ENCODE data around the gene ACP4. TPM values are rescaled to one million over a fixed set of nuclear protein-coding genes. Genes with fewer than 3 reads are reported as not detected.
A peak's percentile ranks its signal among the peaks of the same experiment; 100 is the strongest.

Gene ACP4
- polyA plus RNA-seq, 1 donor (not counting 4 experiments of a cell fraction or from before 2014, with no cell fraction given): not detected

- no peak for TF ChIP-seq CTCF (optimal IDR thresholded peaks at IDR 0.05 in 1 of 3, IDR thresholded peaks at IDR 0.05 in 1 of 3, conservative IDR thresholded peaks at IDR 0.05 in 1 of 3; ENCODE audit: extremely low read depth in 1 of 3, insufficient read depth in 2 of 3, low read length in 3 of 3)
- no peak for TF ChIP-seq EZH2 (IDR thresholded peaks at IDR 0.05; ENCODE audit: low read length)
- no peak for FAIRE-seq
- dilution Hi-C loops (cut with MboI; ENCODE audit: extremely low pct_ligation_motif_present, low sequenced_read_pairs): no loop called here
- Histone ChIP-seq H3K27ac (ENCODE audit: control insufficient read depth, insufficient read depth, low read length) (no peak overlapping the region), H3K9ac (ENCODE audit: control insufficient read depth, extremely low read depth, insufficient read depth, low read length) (no peak overlapping the region), H3K4me2 (ENCODE audit: control insufficient read depth, extremely low read depth, insufficient read depth, low read depth, low read length) (no peak overlapping the region), H3K4me3 (ENCODE audit: control insufficient read depth in 2 of 3, extremely low read depth in 1 of 3, insufficient read depth in 2 of 3, low read depth in 1 of 3, low read length in 3 of 3) (no peak overlapping the region), H2AFZ (ENCODE audit: control insufficient read depth, low read length) (peak overlapping the region; percentile 10), H3K36me3 (ENCODE audit: control insufficient read depth in 2 of 2, extremely low read depth in 1 of 2, insufficient read depth in 2 of 2, low read length in 2 of 2) (no peaks in the 10 kb centered on the region), H3K4me1 (ENCODE audit: control insufficient read depth, extremely low read depth, insufficient read depth, low read length) (peaks cover 6% of the 10 kb centered on the region), H3K27me3 (ENCODE audit: control insufficient read depth, extremely low read depth, insufficient read depth, low read length) (peaks cover 33% of the 10 kb centered on the region), H4K20me1 (ENCODE audit: control insufficient read depth, extremely low read depth, insufficient read depth, low read length) (no peaks in the 10 kb centered on the region), H3K9me3 (ENCODE audit: control insufficient read depth, low read depth, low read length) (no peaks in the 10 kb centered on the region), H3K9me1 (ENCODE audit: control insufficient read depth, extremely low read depth, insufficient read depth, low read length) (no peaks in the 10 kb centered on the region), H3K79me2 (ENCODE audit: control insufficient read depth, insufficient read depth, low read length) (no peaks in the 10 kb centered on the region)
- no peak for DNase-seq (ENCODE audit: low read depth, low spot score)
Observed at GRCh38 chr19:50821248-50821612, 31.0 kb downstream of the ACP4 start.

- TF ChIP-seq EZH2 (IDR thresholded peaks at IDR 0.05; ENCODE audit: low read length) (no peak), CTCF (optimal IDR thresholded peaks at IDR 0.05 in 1 of 3, IDR thresholded peaks at IDR 0.05 in 1 of 3, conservative IDR thresholded peaks at IDR 0.05 in 1 of 3; ENCODE audit: extremely low read depth in 1 of 3, insufficient read depth in 2 of 3, low read length in 3 of 3) (no peak)
- Histone ChIP-seq H3K79me2 (ENCODE audit: control insufficient read depth, insufficient read depth, low read length) (no peaks in the 10 kb centered on the region), H3K9me3 (ENCODE audit: control insufficient read depth, low read depth, low read length) (no peaks in the 10 kb centered on the region), H3K9me1 (ENCODE audit: control insufficient read depth, extremely low read depth, insufficient read depth, low read length) (no peaks in the 10 kb centered on the region), H2AFZ (ENCODE audit: control insufficient read depth, low read length) (no peak overlapping the region), H3K36me3 (ENCODE audit: control insufficient read depth in 2 of 2, extremely low read depth in 1 of 2, insufficient read depth in 2 of 2, low read length in 2 of 2) (no peaks in the 10 kb centered on the region), H4K20me1 (ENCODE audit: control insufficient read depth, extremely low read depth, insufficient read depth, low read length) (no peaks in the 10 kb centered on the region), H3K27ac (ENCODE audit: control insufficient read depth, insufficient read depth, low read length) (no peak overlapping the region), H3K27me3 (ENCODE audit: control insufficient read depth, extremely low read depth, insufficient read depth, low read length) (peaks cover 33% of the 10 kb centered on the region), H3K9ac (ENCODE audit: control insufficient read depth, extremely low read depth, insufficient read depth, low read length) (no peak overlapping the region), H3K4me3 (ENCODE audit: control insufficient read depth in 2 of 3, extremely low read depth in 1 of 3, insufficient read depth in 2 of 3, low read depth in 1 of 3, low read length in 3 of 3) (no peak overlapping the region), H3K4me1 (ENCODE audit: control insufficient read depth, extremely low read depth, insufficient read depth, low read length) (peaks cover 6% of the 10 kb centered on the region), H3K4me2 (ENCODE audit: control insufficient read depth, extremely low read depth, insufficient read depth, low read depth, low read length) (no peak overlapping the region)
- FAIRE-seq (no peak), DNase-seq (ENCODE audit: low read depth, low spot score) (no peak)
- dilution Hi-C loops (cut with MboI; ENCODE audit: extremely low pct_ligation_motif_present, low sequenced_read_pairs): no loop called here
Observed at GRCh38 chr19:50821622-50822021, 31.4 kb downstream of the ACP4 start.

Data from keratinocyte (primary cell).